ENCODE measurements around the gene FUT4. TPM values are rescaled to one million over a fixed set of nuclear protein-coding genes. Genes with fewer than 3 reads are reported as not detected.

FUT4 gene
- total and polyA plus RNA-seq, 2 donors (not counting 1 experiment from before 2014, with no cell fraction given) = 0.89 to 3.7 TPM

DNA sequence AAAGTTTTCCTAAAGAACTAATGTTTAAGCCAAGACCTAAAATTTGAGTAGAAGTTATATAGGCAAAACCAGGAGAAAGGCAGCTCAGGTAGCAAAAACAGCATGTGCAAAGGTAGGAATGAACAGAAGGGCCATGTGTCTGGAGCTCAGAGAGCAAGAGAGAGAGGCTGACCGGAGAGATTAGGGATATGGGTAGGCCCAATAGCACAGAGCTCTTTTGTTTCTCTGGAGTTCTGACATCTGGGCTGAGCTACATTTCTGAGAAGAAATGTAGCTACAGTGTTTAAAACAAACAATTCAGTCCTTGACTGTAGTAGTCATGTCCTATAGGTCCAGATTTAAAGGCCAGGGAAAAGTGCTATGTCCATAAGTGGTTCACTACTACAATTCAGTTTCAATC, 27.0 kb upstream of the FUT4 start:
- no peak overlapping the region for H2AFZ ChIP-seq (ENCODE audit: insufficient read depth, low read depth, low read length, poor library complexity, severe bottlenecking)
- H3K9ac ChIP-seq (ENCODE audit: low read length) = no peak overlapping the region
- ChIA-PET POLR2A (no interaction called here), CTCF (interaction anchor here (0.9 to 1.4 kb wide), 8 partner anchors 10 to 1910 kb away, joined by 3 to 13 read pairs (median 4); partner anchors contain the start of gene FUT4)
- H3K4me2 ChIP-seq (replicated peaks; ENCODE audit: low read depth, low read length, poor library complexity, severe bottlenecking) = no peak overlapping the region
- H4K20me1 ChIP-seq (ENCODE audit: control insufficient read depth, insufficient read depth, low read length, poor library complexity, severe bottlenecking) = no peaks in the 10 kb centered on the region
- H3K27ac ChIP-seq (ENCODE audit: low read length in 2 of 2) = no peak overlapping the region
- no peaks in the 10 kb centered on the region for H3K36me3 ChIP-seq (replicated peaks in 1 of 2; ENCODE audit: control extremely low read depth in 1 of 2, control insufficient read depth in 1 of 2, extremely low read depth in 1 of 2, insufficient read depth in 2 of 2, low read length in 1 of 2)
- H3K4me1 ChIP-seq (ENCODE audit: control insufficient read depth in 2 of 2, insufficient read depth in 2 of 2, low read length in 2 of 2) = peaks cover 11% of the 10 kb centered on the region in 2 donors
- Mint-ChIP-seq H3K27me3 (peaks cover 42% of the 10 kb centered on the region), H3K27ac (no peak overlapping the region), H3K4me3 (no peak overlapping the region), H3K9me3 (ENCODE audit: insufficient read depth) (no peaks in the 10 kb centered on the region), H3K4me1 (peaks cover 15% of the 10 kb centered on the region)
- H3K27me3 ChIP-seq (replicated peaks in 1 of 4; ENCODE audit: control extremely low read depth in 1 of 4, control insufficient read depth in 3 of 4, insufficient read depth in 4 of 4, low read length in 3 of 4) = peaks cover 0 to 22% (median 10%) of the 10 kb centered on the region in 4 experiments
- DNase-seq = no peak
- no peaks in the 10 kb centered on the region for H3K9me3 ChIP-seq (ENCODE audit: control extremely low read depth in 1 of 3, control insufficient read depth in 2 of 3, insufficient read depth in 1 of 3, low read length in 2 of 3)
- TF ChIP-seq, protein P1, sequence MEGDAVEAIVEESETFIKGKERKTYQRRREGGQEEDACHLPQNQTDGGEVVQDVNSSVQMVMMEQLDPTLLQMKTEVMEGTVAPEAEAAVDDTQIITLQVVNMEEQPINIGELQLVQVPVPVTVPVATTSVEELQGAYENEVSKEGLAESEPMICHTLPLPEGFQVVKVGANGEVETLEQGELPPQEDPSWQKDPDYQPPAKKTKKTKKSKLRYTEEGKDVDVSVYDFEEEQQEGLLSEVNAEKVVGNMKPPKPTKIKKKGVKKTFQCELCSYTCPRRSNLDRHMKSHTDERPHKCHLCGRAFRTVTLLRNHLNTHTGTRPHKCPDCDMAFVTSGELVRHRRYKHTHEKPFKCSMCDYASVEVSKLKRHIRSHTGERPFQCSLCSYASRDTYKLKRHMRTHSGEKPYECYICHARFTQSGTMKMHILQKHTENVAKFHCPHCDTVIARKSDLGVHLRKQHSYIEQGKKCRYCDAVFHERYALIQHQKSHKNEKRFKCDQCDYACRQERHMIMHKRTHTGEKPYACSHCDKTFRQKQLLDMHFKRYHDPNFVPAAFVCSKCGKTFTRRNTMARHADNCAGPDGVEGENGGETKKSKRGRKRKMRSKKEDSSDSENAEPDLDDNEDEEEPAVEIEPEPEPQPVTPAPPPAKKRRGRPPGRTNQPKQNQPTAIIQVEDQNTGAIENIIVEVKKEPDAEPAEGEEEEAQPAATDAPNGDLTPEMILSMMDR (IDR thresholded peaks at IDR 0.05) = no peak
- no peak for TF ChIP-seq EZH2 (IDR thresholded peaks at IDR 0.05; ENCODE audit: borderline replicate concordance, insufficient read depth, low read depth, low read length, poor library complexity, severe bottlenecking)
- intact Hi-C loops (cut with micrococcal nuclease) = no loop called here
- no peak overlapping the region for H3K4me3 ChIP-seq (ENCODE audit: control extremely low read depth in 1 of 5, extremely low read depth in 1 of 5, insufficient read depth in 1 of 5, low read depth in 2 of 5, low read length in 4 of 5)
- WGBS (ENCODE audit: insufficient coverage) = 43% methylated on average over 1 of the region's 1 CpG
- H3K79me2 ChIP-seq (ENCODE audit: control insufficient read depth, insufficient read depth, low read length) = no peaks in the 10 kb centered on the region
- no peak for ATAC-seq (ENCODE audit: low read depth)

DNA sequence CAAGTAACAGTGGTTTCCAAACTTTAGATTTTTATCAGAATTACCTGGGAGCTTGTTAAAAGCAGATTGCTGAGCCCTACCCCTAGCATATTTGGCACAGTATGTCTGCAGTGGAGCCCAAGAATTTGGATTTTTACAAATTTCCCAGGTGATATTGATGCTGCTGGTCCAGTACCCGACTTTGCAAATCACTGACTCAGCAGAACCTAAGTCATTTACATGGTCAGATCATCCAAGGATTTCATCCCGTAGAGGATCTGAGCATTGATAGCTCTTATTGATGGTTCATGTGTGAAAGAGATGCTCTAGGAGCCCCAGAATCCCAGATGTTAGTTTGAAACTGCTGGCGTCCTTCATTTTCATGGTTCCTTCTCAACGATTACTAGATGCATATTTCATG, 25.4 kb upstream of the FUT4 start:
- no peak for ATAC-seq (ENCODE audit: low read depth)

More for the DNA sequence above, 25.4 kb upstream of the FUT4 start:
- Mint-ChIP-seq H3K9me3 (ENCODE audit: insufficient read depth) (no peaks in the 10 kb centered on the region), H3K4me3 (no peak overlapping the region), H3K27me3 (peaks cover 32% of the 10 kb centered on the region), H3K27ac (no peak overlapping the region), H3K4me1 (no peaks in the 10 kb centered on the region)
- Histone ChIP-seq H3K4me2 (replicated peaks; ENCODE audit: low read depth, low read length, poor library complexity, severe bottlenecking) (no peak overlapping the region), H3K9ac (ENCODE audit: low read length) (no peak overlapping the region), H3K9me3 (ENCODE audit: control extremely low read depth in 1 of 3, control insufficient read depth in 2 of 3, insufficient read depth in 1 of 3, low read length in 2 of 3) (no peaks in the 10 kb centered on the region), H3K27me3 (replicated peaks in 1 of 4; ENCODE audit: control extremely low read depth in 1 of 4, control insufficient read depth in 3 of 4, insufficient read depth in 4 of 4, low read length in 3 of 4) (peaks cover 0 to 8% (median 3%) of the 10 kb centered on the region in 4 experiments), H4K20me1 (ENCODE audit: control insufficient read depth, insufficient read depth, low read length, poor library complexity, severe bottlenecking) (no peaks in the 10 kb centered on the region), H3K4me3 (ENCODE audit: control extremely low read depth in 1 of 5, extremely low read depth in 1 of 5, insufficient read depth in 1 of 5, low read depth in 2 of 5, low read length in 4 of 5) (no peak overlapping the region), H3K79me2 (ENCODE audit: control insufficient read depth, insufficient read depth, low read length) (no peaks in the 10 kb centered on the region), H3K27ac (ENCODE audit: low read length in 2 of 2) (no peak overlapping the region), H2AFZ (ENCODE audit: insufficient read depth, low read depth, low read length, poor library complexity, severe bottlenecking) (no peak overlapping the region), H3K36me3 (replicated peaks in 1 of 2; ENCODE audit: control extremely low read depth in 1 of 2, control insufficient read depth in 1 of 2, extremely low read depth in 1 of 2, insufficient read depth in 2 of 2, low read length in 1 of 2) (no peaks in the 10 kb centered on the region), H3K4me1 (ENCODE audit: control insufficient read depth in 2 of 2, insufficient read depth in 2 of 2, low read length in 2 of 2) (no peaks in the 10 kb centered on the region)
- POLR2A ChIA-PET = no interaction called here
- CTCF ChIA-PET = interaction anchor here (0.6 to 2.9 kb wide), 7 partner anchors 12 to 623 kb away, joined by 3 to 16 read pairs (median 4); no protein-coding TSS in a partner anchor
- WGBS (ENCODE audit: insufficient coverage) = no CpG with 5 or more reads among the region's 4 CpGs
- intact Hi-C loops (cut with micrococcal nuclease) = no loop called here
- no peak for TF ChIP-seq EZH2 (IDR thresholded peaks at IDR 0.05; ENCODE audit: borderline replicate concordance, insufficient read depth, low read depth, low read length, poor library complexity, severe bottlenecking)
- TF ChIP-seq, protein P1 (IDR thresholded peaks at IDR 0.05) = no peak
- no peak for DNase-seq
